MM.1S (cell line): Measurements from ENCODE around the gene STAB1.

ENCODE experiments used
- DNase-seq: peaks from one replicate; pipeline ENCODE4 v3.0.0-alpha.2; 2015
- H2AFZ ChIP-seq: fragments of 300-600 bp; sonication (generic); 2 replicates; pipeline ENCODE4 v1.6.0; 2016; ENCODE audit warnings: antibody characterized with exemption, low read length
- H3F3A ChIP-seq: fragments of 300-600 bp; sonication (generic); 2 replicates; pipeline ENCODE4 v1.6.1; 2016; ENCODE audit warnings: mild to moderate bottlenecking, antibody characterized with exemption, low read length, moderate library complexity, mixed read lengths; ENCODE audit not compliant: insufficient read depth
- H3K27ac ChIP-seq: fragments of 300-600 bp; sonication (generic); 2 replicates; pipeline ENCODE4 v1.5.1; 2016; ENCODE audit warnings: mild to moderate bottlenecking, low read length
- H3K27me3 ChIP-seq: fragments of 300-600 bp; sonication (generic); replicated peaks from 2 replicates; pipeline ENCODE4 v1.6.0; 2016; ENCODE audit warnings: low read length; ENCODE audit not compliant: insufficient read depth
- H3K36me3 ChIP-seq: fragments of 300-600 bp; sonication (generic); replicated peaks from 2 replicates; pipeline ENCODE4 v1.6.1; 2016; ENCODE audit warnings: mild to moderate bottlenecking, low read length, mixed read lengths; ENCODE audit not compliant: insufficient read depth
- H3K4me1 ChIP-seq: fragments of 300-600 bp; sonication (generic); 2 replicates; pipeline ENCODE4 v1.6.1; 2016; ENCODE audit warnings: low read length, mixed read lengths
- H3K4me2 ChIP-seq: fragments of 300-600 bp; sonication (generic); 2 replicates; pipeline ENCODE4 v1.6.0; 2016; ENCODE audit warnings: low read depth, low read length
- H3K4me3 ChIP-seq: fragments of 300-600 bp; sonication (generic); 2 replicates; pipeline ENCODE4 v1.5.1; 2016; ENCODE audit warnings: low read length, mixed read lengths
- H3K79me2 ChIP-seq: fragments of 300-600 bp; sonication (generic); 2 replicates; pipeline ENCODE4 v1.6.1; 2016; ENCODE audit warnings: mixed run types, low read length, mixed read lengths
- H3K9ac ChIP-seq: fragments of 300-600 bp; sonication (generic); 2 replicates; pipeline ENCODE4 v1.6.1; 2016; ENCODE audit warnings: low read length, mixed read lengths
- H3K9me2 ChIP-seq: fragments of 300-600 bp; sonication (generic); replicated peaks from 2 replicates; pipeline ENCODE4 v1.6.1; 2016; ENCODE audit warnings: mild to moderate bottlenecking, low read length, mixed read lengths; ENCODE audit not compliant: insufficient read depth
- H3K9me3 ChIP-seq: fragments of 300-600 bp; sonication (generic); replicated peaks from 2 replicates; pipeline ENCODE4 v1.6.1; 2016; ENCODE audit warnings: mild to moderate bottlenecking, low read length, mixed read lengths; ENCODE audit not compliant: insufficient read depth
- H4K20me1 ChIP-seq: fragments of 300-600 bp; sonication (generic); 2 replicates; pipeline ENCODE4 v1.6.1; 2016; ENCODE audit warnings: mild to moderate bottlenecking, low read length, moderate library complexity, mixed read lengths; ENCODE audit not compliant: insufficient read depth
- EZH2 ChIP-seq: fragments of 300-600 bp; sonication (generic); optimal IDR thresholded peaks from 2 replicates; pipeline ENCODE3; 2017; ENCODE audit warnings: low read depth, mild to moderate bottlenecking, antibody characterized with exemption, low read length, mixed read lengths
- EZH2phosphoT487 ChIP-seq: fragments of 300-600 bp; sonication (generic); IDR thresholded peaks from 2 replicates; pipeline ENCODE4 v1.6.1; 2018; ENCODE audit warnings: antibody characterized with exemption, low read length
- TF ChIP-seq, protein P1 (sequence below): fragments of 300-600 bp; sonication (generic); IDR thresholded peaks from 2 replicates; pipeline ENCODE4 v1.5.1; 2016; ENCODE audit warnings: antibody characterized with exemption, low read length, mixed read lengths

STAB1 gene

GRCh38 chr3:52534281-52535183 lies 39.4 kb downstream of the STAB1 start:
- peaks cover 31% of the 10 kb centered on the region for H3K79me2 ChIP-seq
- H2AFZ ChIP-seq: peak overlapping the region; percentile 70
- peaks cover 18% of the 10 kb centered on the region for H3F3A ChIP-seq
- H3K36me3 ChIP-seq: no peaks in the 10 kb centered on the region
- H3K9me2 ChIP-seq: no peaks in the 10 kb centered on the region
- no peak for DNase-seq
- H3K4me3 ChIP-seq: peak overlapping the region; percentile 50; the same call in 1 of the 2 replicates
- H3K27ac ChIP-seq: no peak overlapping the region
- H4K20me1 ChIP-seq: no peaks in the 10 kb centered on the region
- no peaks in the 10 kb centered on the region for H3K9me3 ChIP-seq
- TF ChIP-seq, protein P1, sequence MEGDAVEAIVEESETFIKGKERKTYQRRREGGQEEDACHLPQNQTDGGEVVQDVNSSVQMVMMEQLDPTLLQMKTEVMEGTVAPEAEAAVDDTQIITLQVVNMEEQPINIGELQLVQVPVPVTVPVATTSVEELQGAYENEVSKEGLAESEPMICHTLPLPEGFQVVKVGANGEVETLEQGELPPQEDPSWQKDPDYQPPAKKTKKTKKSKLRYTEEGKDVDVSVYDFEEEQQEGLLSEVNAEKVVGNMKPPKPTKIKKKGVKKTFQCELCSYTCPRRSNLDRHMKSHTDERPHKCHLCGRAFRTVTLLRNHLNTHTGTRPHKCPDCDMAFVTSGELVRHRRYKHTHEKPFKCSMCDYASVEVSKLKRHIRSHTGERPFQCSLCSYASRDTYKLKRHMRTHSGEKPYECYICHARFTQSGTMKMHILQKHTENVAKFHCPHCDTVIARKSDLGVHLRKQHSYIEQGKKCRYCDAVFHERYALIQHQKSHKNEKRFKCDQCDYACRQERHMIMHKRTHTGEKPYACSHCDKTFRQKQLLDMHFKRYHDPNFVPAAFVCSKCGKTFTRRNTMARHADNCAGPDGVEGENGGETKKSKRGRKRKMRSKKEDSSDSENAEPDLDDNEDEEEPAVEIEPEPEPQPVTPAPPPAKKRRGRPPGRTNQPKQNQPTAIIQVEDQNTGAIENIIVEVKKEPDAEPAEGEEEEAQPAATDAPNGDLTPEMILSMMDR: no peak
- TF ChIP-seq EZH2: no peak
- no peak for TF ChIP-seq EZH2phosphoT487
- peaks cover 18% of the 10 kb centered on the region for H3K4me1 ChIP-seq
- H3K4me2 ChIP-seq: peak overlapping the region; percentile 65; the same call in 1 of the 2 replicates
- no peak overlapping the region for H3K9ac ChIP-seq
- H3K27me3 ChIP-seq: no peaks in the 10 kb centered on the region

DNA sequence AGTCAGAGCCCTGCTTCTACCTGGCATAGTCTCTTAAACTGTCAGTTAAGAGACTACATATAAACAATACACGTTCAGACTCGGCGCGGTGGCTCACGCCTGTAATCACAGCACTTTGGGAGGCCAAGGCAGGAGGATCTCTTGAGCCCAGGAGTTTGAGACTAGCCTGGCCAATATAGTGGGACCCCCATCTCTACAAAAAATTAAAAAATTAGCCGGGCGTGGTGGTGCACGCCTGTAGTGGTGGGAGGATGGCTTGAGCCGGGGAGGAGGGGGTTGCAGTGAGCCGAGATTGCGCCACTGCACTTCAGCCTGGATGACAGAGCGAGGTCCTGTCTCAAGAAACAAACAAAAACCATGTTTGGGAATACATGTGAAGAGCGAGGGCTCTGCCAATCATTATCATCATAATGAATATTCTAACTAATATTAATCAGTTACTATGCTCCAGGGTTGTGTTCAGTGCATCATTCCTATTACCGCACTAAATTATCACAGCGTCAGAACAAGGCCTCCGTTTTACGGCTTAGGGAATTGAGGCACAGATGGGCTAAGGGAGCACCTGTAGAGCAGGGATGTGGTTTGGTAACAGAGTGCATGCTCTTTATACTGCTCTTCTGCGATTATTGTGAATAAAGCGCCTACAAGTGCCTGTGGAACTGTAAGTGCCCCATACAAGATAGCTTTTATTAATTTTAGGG lies 40.4 kb downstream of the STAB1 start:
- Histone ChIP-seq H3F3A (peaks cover 19% of the 10 kb centered on the region), H3K4me1 (peaks cover 18% of the 10 kb centered on the region), H2AFZ (peak overlapping the region; percentile 79), H3K4me3 (peak overlapping the region; percentile 51), H3K27ac (no peak overlapping the region), H3K9me2 (no peaks in the 10 kb centered on the region), H4K20me1 (no peaks in the 10 kb centered on the region; the same call in 1 of the 2 replicates), H3K79me2 (peaks cover 41% of the 10 kb centered on the region), H3K4me2 (peak overlapping the region; percentile 80), H3K9me3 (no peaks in the 10 kb centered on the region), H3K36me3 (peaks cover 3% of the 10 kb centered on the region; the same call in 1 of the 2 replicates), H3K9ac (no peak overlapping the region), H3K27me3 (no peaks in the 10 kb centered on the region)
- no peak for TF ChIP-seq EZH2phosphoT487
- no peak for TF ChIP-seq EZH2
- TF ChIP-seq, protein P1: no peak
- no peak for DNase-seq

GRCh38 chr3:52536112-52536368 lies 40.9 kb downstream of the STAB1 start:
- Histone ChIP-seq H3K27ac (no peak overlapping the region), H3K36me3 (peaks cover 4% of the 10 kb centered on the region; the same call in 1 of the 2 replicates), H3K9ac (no peak overlapping the region), H3K9me3 (no peaks in the 10 kb centered on the region), H3K4me2 (peak overlapping the region; percentile 80), H3K79me2 (peaks cover 45% of the 10 kb centered on the region), H3K4me1 (peaks cover 18% of the 10 kb centered on the region), H3F3A (peaks cover 24% of the 10 kb centered on the region), H2AFZ (peak overlapping the region; percentile 79), H4K20me1 (no peaks in the 10 kb centered on the region; the same call in 1 of the 2 replicates), H3K27me3 (no peaks in the 10 kb centered on the region), H3K4me3 (peak overlapping the region; percentile 51), H3K9me2 (no peaks in the 10 kb centered on the region)
- DNase-seq: no peak
- TF ChIP-seq EZH2phosphoT487 (no peak), EZH2 (no peak)
- TF ChIP-seq, protein P1: no peak
